ENCODE measurements around the gene CTXN1. TPM values are rescaled to one million over a fixed set of nuclear protein-coding genes. Genes with fewer than 3 reads are reported as not detected.

The CTXN1 gene
- not detected for total RNA-seq
- not detected for polyA plus RNA-seq

DNA sequence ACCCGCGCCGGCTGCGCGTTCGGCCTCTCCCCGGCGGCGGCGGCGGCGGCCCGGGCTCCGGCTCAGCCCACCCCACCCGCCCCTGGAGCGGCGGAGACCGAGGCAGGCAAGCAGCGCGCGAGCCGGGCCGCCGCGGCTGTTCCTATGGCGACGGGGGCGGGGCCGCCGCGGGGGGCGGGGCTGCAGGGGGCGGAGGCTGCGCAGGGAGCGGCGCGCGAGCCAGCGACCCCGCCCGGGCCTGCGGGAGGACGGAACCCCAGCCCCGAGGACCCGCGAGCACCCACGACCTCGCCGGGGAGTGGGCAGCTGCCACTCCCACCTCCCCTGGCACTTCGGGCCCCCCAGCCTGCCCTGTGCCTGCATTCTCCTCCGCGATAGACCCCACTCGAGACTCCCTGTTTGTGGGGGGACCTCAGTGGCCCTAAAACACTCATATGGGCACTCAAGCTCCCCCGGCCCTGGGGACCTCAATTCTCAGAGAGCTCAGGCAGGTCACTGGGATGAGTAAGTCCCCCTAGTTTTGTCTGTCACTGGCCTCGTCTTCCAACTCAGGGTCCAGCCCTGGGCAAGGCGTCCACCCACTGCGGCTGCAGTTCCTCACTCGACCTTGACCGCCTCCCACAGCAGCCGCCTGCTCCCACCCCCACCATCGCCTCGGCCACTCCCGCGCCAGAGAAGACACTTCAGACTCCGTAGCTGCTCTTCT lies at the start of gene CTXN1:
CTXN1 (minus strand) TSS at position 115 of the 706 bp plus-strand sequence. CDS start 597 bp downstream, outside the sequence.
- peaks cover 15% of the 10 kb centered on the region for H3K36me3 ChIP-seq (ENCODE audit: insufficient read depth, low read length)
- no peaks in the 10 kb centered on the region for H3K27me3 ChIP-seq (ENCODE audit: insufficient read depth, low read length)
- H3K4me3 Mint-ChIP-seq: peak within 1 kb of the TSS; percentile 64 to 90 (median 83)
- H3K4me1 ChIP-seq (ENCODE audit: insufficient read depth, low read length): peaks cover 20% of the 10 kb centered on the region
- H3K27ac ChIP-seq (ENCODE audit: low read depth, low read length): no peak within 1 kb of the TSS
- peaks cover 1 to 37% (median 20%) of the 10 kb centered on the region in 4 donors for H3K4me1 Mint-ChIP-seq
- no peaks in the 10 kb centered on the region for H3K27me3 Mint-ChIP-seq
- ChIA-PET CTCF (ENCODE audit: partially characterized antibody) (interaction anchor here (1.5 kb wide), 1 partner anchor 74 kb away, joined by 6 read pairs; no protein-coding TSS in a partner anchor), POLR2A (ENCODE audit: partially characterized antibody) (interaction anchor here (1.5 kb wide), 2 partner anchors 9 to 18 kb away, joined by 5 to 8 read pairs; no protein-coding TSS in a partner anchor)
- peaks cover 0 to 16% of the 10 kb centered on the region in 2 donors for H3K36me3 Mint-ChIP-seq
- H3K9me3 ChIP-seq (ENCODE audit: control insufficient read depth in 1 of 2, low read length in 2 of 2): no peaks in the 10 kb centered on the region
- intact Hi-C loops (cut with micrococcal nuclease): no loop called here
- no peak within 1 kb of the TSS for H3K4me3 ChIP-seq (ENCODE audit: low read length in 2 of 2)
- DNase-seq: peak; percentile 68 to 78 (median 72)
- no peaks in the 10 kb centered on the region for H3K9me3 Mint-ChIP-seq
- H3K27ac Mint-ChIP-seq: peak within 1 kb of the TSS in 6 of 7 donors; percentile 53 to 84 (median 76)

GRCh38 chr19:7975037-7975436 lies 49.1 kb upstream of the CTXN1 start:
- Mint-ChIP-seq H3K27ac (no peak overlapping the region), H3K27me3 (no peaks in the 10 kb centered on the region), H3K9me3 (no peaks in the 10 kb centered on the region), H3K4me3 (no peak overlapping the region), H3K36me3 (peaks cover 0 to 46% of the 10 kb centered on the region in 2 donors), H3K4me1 (no peaks in the 10 kb centered on the region)
- H3K4me1 ChIP-seq (ENCODE audit: insufficient read depth, low read length): no peaks in the 10 kb centered on the region
- ChIA-PET POLR2A (ENCODE audit: partially characterized antibody) (no interaction called here), CTCF (ENCODE audit: partially characterized antibody) (interaction anchor here (2.2 kb wide), 1 partner anchor 28 kb away, joined by 5 read pairs; no protein-coding TSS in a partner anchor)
- intact Hi-C loops (cut with micrococcal nuclease): no loop called here
- no peak overlapping the region for H3K27ac ChIP-seq (ENCODE audit: low read depth, low read length)
- H3K4me3 ChIP-seq (ENCODE audit: low read length in 2 of 2): no peak overlapping the region
- H3K27me3 ChIP-seq (ENCODE audit: insufficient read depth, low read length): no peaks in the 10 kb centered on the region
- H3K36me3 ChIP-seq (ENCODE audit: insufficient read depth, low read length): peaks cover 52% of the 10 kb centered on the region
- no peak for DNase-seq
- H3K9me3 ChIP-seq (ENCODE audit: control insufficient read depth in 1 of 2, low read length in 2 of 2): no peaks in the 10 kb centered on the region

- H3K36me3 ChIP-seq (ENCODE audit: insufficient read depth, low read length): peaks cover 45% of the 10 kb centered on the region
- DNase-seq: no peak
- ChIA-PET CTCF (ENCODE audit: partially characterized antibody) (interaction anchor here (2.2 kb wide), 1 partner anchor 29 kb away, joined by 5 read pairs; no protein-coding TSS in a partner anchor), POLR2A (ENCODE audit: partially characterized antibody) (no interaction called here)
- no peaks in the 10 kb centered on the region for H3K4me1 Mint-ChIP-seq
- H3K27ac ChIP-seq (ENCODE audit: low read depth, low read length): no peak overlapping the region
- no peaks in the 10 kb centered on the region for H3K9me3 ChIP-seq (ENCODE audit: control insufficient read depth in 1 of 2, low read length in 2 of 2)
- intact Hi-C loops (cut with micrococcal nuclease): no loop called here
- no peaks in the 10 kb centered on the region for H3K4me1 ChIP-seq (ENCODE audit: insufficient read depth, low read length)
- no peaks in the 10 kb centered on the region for H3K27me3 Mint-ChIP-seq
- H3K36me3 Mint-ChIP-seq: peaks cover 0 to 39% of the 10 kb centered on the region in 2 donors
- no peak overlapping the region for H3K4me3 Mint-ChIP-seq
- H3K9me3 Mint-ChIP-seq: no peaks in the 10 kb centered on the region
- no peak overlapping the region for H3K27ac Mint-ChIP-seq
- no peak overlapping the region for H3K4me3 ChIP-seq (ENCODE audit: low read length in 2 of 2)
- no peaks in the 10 kb centered on the region for H3K27me3 ChIP-seq (ENCODE audit: insufficient read depth, low read length)
Measured at GRCh38 chr19:7973883-7974282, 47.9 kb upstream of the CTXN1 start.

- Mint-ChIP-seq H3K9me3 (no peaks in the 10 kb centered on the region), H3K4me1 (no peaks in the 10 kb centered on the region), H3K27me3 (no peaks in the 10 kb centered on the region), H3K4me3 (no peak overlapping the region), H3K27ac (no peak overlapping the region), H3K36me3 (peaks cover 6 to 47% of the 10 kb centered on the region in 2 donors)
- no peak for DNase-seq
- Histone ChIP-seq H3K36me3 (ENCODE audit: insufficient read depth, low read length) (peaks cover 33% of the 10 kb centered on the region), H3K9me3 (ENCODE audit: control insufficient read depth in 1 of 2, low read length in 2 of 2) (no peaks in the 10 kb centered on the region), H3K4me1 (ENCODE audit: insufficient read depth, low read length) (no peaks in the 10 kb centered on the region), H3K27me3 (ENCODE audit: insufficient read depth, low read length) (no peaks in the 10 kb centered on the region), H3K27ac (ENCODE audit: low read depth, low read length) (no peak overlapping the region), H3K4me3 (ENCODE audit: low read length in 2 of 2) (no peak overlapping the region)
- CTCF ChIA-PET (ENCODE audit: partially characterized antibody): interaction anchor here (1.3 to 2.5 kb wide), 3 partner anchors 28 to 30 kb away, joined by 5 to 8 read pairs (median 7); partner anchors contain the start of gene TIMM44
- POLR2A ChIA-PET (ENCODE audit: partially characterized antibody): no interaction called here
- intact Hi-C loops (cut with micrococcal nuclease): no loop called here
Measured at GRCh38 chr19:7971553-7972520, 45.9 kb upstream of the CTXN1 start.

DNA sequence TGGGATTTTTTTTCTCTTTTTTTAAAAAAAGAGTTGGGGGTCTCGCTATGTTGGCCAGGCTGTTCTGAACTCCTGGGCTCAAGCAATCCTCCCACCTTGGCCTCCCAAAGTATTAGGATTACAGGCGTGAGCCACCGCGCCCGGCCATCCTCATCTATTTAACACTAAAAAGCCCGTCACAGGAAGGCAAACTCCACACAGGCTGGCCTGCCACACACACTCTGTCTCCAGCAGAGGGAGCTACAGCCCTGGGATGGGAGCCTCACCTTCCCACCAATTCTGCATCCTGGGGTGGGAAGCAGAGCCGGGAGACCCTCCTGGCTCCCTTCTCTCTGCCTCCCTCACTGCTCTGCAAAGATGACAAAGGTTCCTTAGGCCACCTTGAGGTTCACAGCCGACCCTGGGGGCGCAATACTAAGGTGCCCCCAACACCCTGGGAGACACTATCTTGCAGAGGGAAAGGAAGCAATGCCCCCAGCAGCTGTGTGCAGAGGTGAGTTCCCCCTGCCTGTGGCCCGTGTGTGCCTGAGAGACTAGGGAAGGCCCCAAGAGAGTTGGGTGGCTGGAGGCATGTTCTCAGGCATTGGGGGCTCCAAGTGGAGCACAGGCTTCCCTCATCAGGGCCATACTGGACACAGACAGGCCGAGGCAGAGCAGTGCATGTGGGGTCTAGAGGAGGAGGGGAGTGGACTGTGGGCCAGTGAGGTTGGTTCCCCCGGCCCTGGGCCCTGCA lies 44.9 kb upstream of the CTXN1 start:
- Histone ChIP-seq H3K4me1 (ENCODE audit: insufficient read depth, low read length) (no peaks in the 10 kb centered on the region), H3K9me3 (ENCODE audit: control insufficient read depth in 1 of 2, low read length in 2 of 2) (no peaks in the 10 kb centered on the region), H3K36me3 (ENCODE audit: insufficient read depth, low read length) (peaks cover 40% of the 10 kb centered on the region), H3K27me3 (ENCODE audit: insufficient read depth, low read length) (no peaks in the 10 kb centered on the region), H3K27ac (ENCODE audit: low read depth, low read length) (no peak overlapping the region), H3K4me3 (ENCODE audit: low read length in 2 of 2) (no peak overlapping the region)
- Mint-ChIP-seq H3K27ac (peak overlapping the region in 2 of 7 donors; percentile 17 to 68), H3K4me3 (no peak overlapping the region), H3K27me3 (no peaks in the 10 kb centered on the region), H3K9me3 (no peaks in the 10 kb centered on the region), H3K4me1 (peaks cover 0 to 2% (median 0%) of the 10 kb centered on the region in 4 donors), H3K36me3 (peaks cover 9 to 50% of the 10 kb centered on the region in 2 donors)
- ChIA-PET CTCF (ENCODE audit: partially characterized antibody) (interaction anchor here (0.9 to 2.5 kb wide), 5 partner anchors 26 to 31 kb away, joined by 3 to 8 read pairs (median 5); partner anchors contain the start of gene TIMM44), POLR2A (ENCODE audit: partially characterized antibody) (no interaction called here)
- DNase-seq: peak in 2 of 5 donors; percentile 8 to 12
- intact Hi-C loops (cut with micrococcal nuclease): no loop called here

- no peak overlapping the region for H3K27ac ChIP-seq (ENCODE audit: low read depth, low read length)
- H3K4me1 Mint-ChIP-seq: peaks cover 0 to 2% (median 0%) of the 10 kb centered on the region in 4 donors
- intact Hi-C loops (cut with micrococcal nuclease): no loop called here
- H3K4me1 ChIP-seq (ENCODE audit: insufficient read depth, low read length): no peaks in the 10 kb centered on the region
- POLR2A ChIA-PET (ENCODE audit: partially characterized antibody): no interaction called here
- DNase-seq: no peak
- no peaks in the 10 kb centered on the region for H3K27me3 ChIP-seq (ENCODE audit: insufficient read depth, low read length)
- no peaks in the 10 kb centered on the region for H3K27me3 Mint-ChIP-seq
- no peaks in the 10 kb centered on the region for H3K9me3 ChIP-seq (ENCODE audit: control insufficient read depth in 1 of 2, low read length in 2 of 2)
- H3K4me3 ChIP-seq (ENCODE audit: low read length in 2 of 2): no peak overlapping the region
- H3K4me3 Mint-ChIP-seq: no peak overlapping the region
- H3K36me3 Mint-ChIP-seq: peaks cover 13 to 50% of the 10 kb centered on the region in 2 donors
- H3K9me3 Mint-ChIP-seq: no peaks in the 10 kb centered on the region
- CTCF ChIA-PET (ENCODE audit: partially characterized antibody): interaction anchor here (1.5 to 2.5 kb wide), 2 partner anchors 25 to 31 kb away, joined by 6 to 8 read pairs; no protein-coding TSS in a partner anchor
- H3K27ac Mint-ChIP-seq: peak overlapping the region in 1 of 7 donors; percentile 12
- peaks cover 44% of the 10 kb centered on the region for H3K36me3 ChIP-seq (ENCODE audit: insufficient read depth, low read length)
Measured at GRCh38 chr19:7969555-7969939, 43.6 kb upstream of the CTXN1 start.
